T47D (cell line): Measurements from ENCODE around the gene FARP1.

ENCODE experiments used
- DNase-seq, 2 experiments: peaks; one replicate each; pipeline versions ENCODE4 v3.0.0 to v3.0.0-alpha.2; 2011 to 2012; ENCODE audit warnings: low read depth in 1 of 2, low spot score in 1 of 2
- JUND ChIP-seq: IDR thresholded peaks from 2 replicates; pipeline ENCODE4 v1.6.1; 2012; ENCODE audit warnings: low read depth
- in situ Hi-C: cut with HindIII; loops from 2 replicates; pipeline ENCODE4 v1.10.0; 2016; ENCODE audit warnings: low sequenced_read_pairs, low pct_unique_long_range_greater_than_20kb

Gene FARP1

DNA sequence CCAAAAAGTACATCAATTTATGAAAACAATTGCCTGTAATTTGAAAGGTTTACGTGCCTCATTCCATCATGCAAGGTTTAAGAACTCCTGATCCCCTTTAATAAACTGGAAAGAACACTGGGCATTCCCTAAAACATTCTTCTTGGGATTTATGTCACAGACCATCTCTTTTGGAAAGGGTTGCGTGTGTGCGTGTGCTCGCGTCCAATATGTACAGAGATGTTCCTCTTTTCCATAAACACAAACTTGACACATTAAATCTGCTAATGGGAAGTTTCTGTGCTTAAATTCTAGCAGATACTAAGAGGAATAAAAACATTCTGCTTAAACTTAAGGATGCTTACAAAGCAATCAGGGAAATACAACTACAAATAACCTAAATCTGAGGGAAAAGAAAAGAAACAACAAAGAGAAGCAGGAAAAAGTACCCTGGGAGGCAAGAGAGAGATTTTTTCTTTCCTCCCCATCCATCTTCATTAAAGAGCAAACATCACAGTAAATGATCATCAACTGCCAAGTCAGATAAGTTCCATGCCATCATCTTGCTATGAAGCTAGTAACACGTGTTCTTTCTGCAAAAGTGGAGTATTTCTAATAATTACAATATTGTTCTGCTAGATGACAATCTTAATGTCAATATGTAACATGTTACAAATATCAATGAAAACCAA is 350.3 kb downstream of the FARP1 start:
- TF ChIP-seq JUND: no peak
- no peak for DNase-seq
- in situ Hi-C loops: no loop called here

GRCh38 chr13:98494769-98495168 is 351.9 kb downstream of the FARP1 start:
- DNase-seq: no peak

DNA sequence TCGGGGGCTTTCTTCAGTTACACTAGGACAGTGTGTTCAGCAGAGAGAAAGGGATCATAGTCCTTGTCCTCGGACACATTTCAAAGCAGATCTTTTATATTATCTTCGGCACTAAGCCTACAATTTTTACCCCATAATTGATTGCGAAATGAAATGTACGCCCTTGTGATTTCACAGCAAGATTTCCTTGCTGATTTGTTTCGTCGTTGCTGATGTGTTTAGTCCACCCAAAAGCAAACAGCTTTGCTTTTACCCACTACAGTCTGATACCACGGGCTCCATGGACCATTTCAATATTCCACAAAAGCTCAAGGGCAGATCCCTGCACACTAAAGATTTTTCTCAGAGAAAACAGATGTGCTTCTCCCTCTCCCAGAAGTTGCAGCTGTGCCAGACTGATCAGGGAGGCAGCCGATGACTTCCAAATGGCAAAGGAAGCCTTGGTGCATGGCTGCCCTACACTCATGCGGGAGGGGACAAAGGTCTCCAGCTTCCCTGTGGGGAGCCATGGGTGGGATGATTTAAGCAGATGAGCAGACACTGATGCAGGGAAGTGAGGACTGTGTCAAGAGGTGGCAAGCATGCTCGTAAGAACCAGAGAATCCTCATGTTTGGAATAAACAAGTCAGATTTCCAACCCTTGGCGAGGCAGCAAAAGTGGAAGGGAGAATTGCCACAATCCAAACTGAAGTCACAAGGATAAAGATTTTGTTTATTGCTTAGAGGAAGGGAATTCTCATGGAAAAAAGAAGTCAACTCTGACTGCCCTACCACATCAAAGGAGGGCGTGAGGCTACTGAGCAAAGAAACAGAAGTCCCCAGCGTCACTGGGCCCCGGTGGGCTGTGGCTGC is 353.0 kb downstream of the FARP1 start:
- DNase-seq: no peak
- in situ Hi-C loops: no loop called here
- TF ChIP-seq JUND: no peak

More at GRCh38 chr13:98494769-98495168, 351.9 kb downstream of the FARP1 start:
- no peak for TF ChIP-seq JUND
- in situ Hi-C loops: no loop called here

- no peak for TF ChIP-seq JUND
- in situ Hi-C loops: no loop called here
- no peak for DNase-seq
Observed at GRCh38 chr13:98496479-98496791, 353.5 kb downstream of the FARP1 start.

DNA sequence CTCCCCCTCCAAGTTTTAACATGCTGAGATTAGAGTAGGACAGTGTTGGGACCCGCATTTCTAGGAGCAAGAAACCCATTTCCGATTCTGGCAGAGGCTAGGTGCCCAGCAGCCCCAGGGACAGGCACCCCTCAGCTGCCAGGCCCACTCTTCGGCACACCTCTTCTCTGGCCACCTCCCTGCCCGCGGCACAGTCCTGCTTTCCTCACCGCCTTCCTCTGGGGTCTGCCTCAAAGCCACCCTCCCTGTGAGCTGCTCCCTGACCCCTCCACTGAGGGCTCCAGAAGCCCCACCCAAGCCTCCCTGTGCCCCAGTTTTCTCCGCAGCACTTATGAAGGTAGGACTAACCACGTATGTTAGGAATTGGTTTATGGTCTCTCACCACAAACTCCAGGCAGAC is 354.1 kb downstream of the FARP1 start:
- in situ Hi-C loops: no loop called here
- no peak for TF ChIP-seq JUND
- no peak for DNase-seq

DNA sequence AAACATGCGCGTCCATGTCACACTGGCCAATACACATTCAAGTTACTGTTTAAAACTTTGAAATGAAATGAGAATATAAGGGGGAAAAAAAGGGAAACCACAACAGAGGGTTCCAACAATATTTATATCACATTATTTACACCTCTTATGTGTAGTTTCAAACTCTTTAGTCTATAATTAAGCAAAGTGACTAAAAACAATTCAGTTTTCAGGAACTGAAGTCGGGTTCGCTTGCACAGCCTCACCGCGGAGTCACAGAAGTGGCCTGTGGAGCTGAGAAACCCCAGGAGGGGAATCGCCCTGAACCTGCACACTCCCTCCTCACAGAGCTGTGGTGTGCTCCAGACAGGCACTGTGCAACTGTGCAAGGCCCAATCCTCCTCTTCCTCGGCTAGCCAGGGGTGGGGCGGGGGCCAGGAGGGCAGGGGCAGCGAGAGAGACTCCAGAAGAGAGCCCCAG is 358.1 kb downstream of the FARP1 start:
- no peak for TF ChIP-seq JUND
- in situ Hi-C loops: no loop called here
- DNase-seq: no peak

GRCh38 chr13:98503175-98504028 is 360.5 kb downstream of the FARP1 start:
- in situ Hi-C loops: no loop called here
- DNase-seq: no peak
- no peak for TF ChIP-seq JUND

DNA sequence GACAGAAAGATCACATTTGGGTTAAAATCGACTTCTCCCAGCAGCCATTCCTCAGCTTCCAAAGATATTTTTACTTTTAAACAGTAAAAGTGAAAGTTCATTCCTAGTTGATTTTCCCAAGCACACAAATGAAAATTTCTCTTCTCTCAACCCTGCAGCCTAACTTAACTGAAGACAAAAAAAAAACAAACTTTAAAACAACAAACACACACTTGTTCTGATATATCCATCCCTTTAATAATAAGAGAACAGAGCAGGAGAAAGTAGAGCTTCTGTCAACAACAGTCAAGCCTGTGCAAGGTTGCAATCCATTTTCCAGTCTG is 361.1 kb downstream of the FARP1 start:
- in situ Hi-C loops: no loop called here
- TF ChIP-seq JUND: no peak
- no peak for DNase-seq

- TF ChIP-seq JUND: no peak
- in situ Hi-C loops: no loop called here
- DNase-seq: no peak
Observed at GRCh38 chr13:98504371-98504963, 361.6 kb downstream of the FARP1 start.
